Cardiac fibroblast (primary cell): Measurements from ENCODE around the gene HS6ST3.

Experiments
- DNase-seq, 2 donors: peaks; one replicate each; pipeline versions ENCODE4 v3.0.0 to v3.0.0-alpha.2; 2010; ENCODE audit warnings: low read depth in 2 of 2
- H3K4me3 ChIP-seq, 2 donors: replicated peaks in 1 of 2; 1 replicate in 1 of 2; 2 replicates in 1 of 2; pipeline ENCODE4 v1.5.1; 2011; ENCODE audit warnings: low read depth in 2 of 2, low read length in 2 of 2, mild to moderate bottlenecking in 2 of 2, moderate library complexity in 1 of 2
- TF ChIP-seq, protein P1 (sequence below): IDR thresholded peaks from one replicate; pipeline ENCODE4 v1.5.1; 2011; ENCODE audit warnings: low read depth, mild to moderate bottlenecking, low read length, inconsistent platforms

HS6ST3 gene

DNA sequence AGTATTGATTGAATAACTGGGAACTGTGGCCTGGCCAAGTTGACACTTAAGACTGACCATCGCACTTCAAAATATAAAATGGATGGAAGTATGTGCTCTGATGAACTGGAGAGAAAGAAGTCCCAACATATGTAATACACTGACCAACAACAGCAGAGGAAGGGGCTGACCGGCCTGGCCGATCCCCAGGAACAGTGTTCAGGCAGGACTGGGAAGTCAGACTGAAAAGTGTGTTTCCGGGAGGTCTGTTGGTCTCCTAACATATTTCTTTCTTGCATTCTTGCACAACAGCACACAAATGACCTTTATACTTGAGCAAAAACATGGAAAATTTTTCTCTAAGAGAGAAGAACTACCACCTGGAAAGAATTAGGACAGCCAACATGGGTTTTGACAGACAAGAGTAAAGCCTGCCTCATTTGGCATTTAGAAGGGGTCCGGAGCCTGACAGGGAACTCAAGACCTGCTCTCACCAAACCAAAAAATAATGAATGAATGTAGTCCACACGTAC lies 606.5 kb downstream of the HS6ST3 start:
- DNase-seq = no peak
- no peak overlapping the region for H3K4me3 ChIP-seq
- TF ChIP-seq, protein P1, sequence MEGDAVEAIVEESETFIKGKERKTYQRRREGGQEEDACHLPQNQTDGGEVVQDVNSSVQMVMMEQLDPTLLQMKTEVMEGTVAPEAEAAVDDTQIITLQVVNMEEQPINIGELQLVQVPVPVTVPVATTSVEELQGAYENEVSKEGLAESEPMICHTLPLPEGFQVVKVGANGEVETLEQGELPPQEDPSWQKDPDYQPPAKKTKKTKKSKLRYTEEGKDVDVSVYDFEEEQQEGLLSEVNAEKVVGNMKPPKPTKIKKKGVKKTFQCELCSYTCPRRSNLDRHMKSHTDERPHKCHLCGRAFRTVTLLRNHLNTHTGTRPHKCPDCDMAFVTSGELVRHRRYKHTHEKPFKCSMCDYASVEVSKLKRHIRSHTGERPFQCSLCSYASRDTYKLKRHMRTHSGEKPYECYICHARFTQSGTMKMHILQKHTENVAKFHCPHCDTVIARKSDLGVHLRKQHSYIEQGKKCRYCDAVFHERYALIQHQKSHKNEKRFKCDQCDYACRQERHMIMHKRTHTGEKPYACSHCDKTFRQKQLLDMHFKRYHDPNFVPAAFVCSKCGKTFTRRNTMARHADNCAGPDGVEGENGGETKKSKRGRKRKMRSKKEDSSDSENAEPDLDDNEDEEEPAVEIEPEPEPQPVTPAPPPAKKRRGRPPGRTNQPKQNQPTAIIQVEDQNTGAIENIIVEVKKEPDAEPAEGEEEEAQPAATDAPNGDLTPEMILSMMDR = no peak

DNA sequence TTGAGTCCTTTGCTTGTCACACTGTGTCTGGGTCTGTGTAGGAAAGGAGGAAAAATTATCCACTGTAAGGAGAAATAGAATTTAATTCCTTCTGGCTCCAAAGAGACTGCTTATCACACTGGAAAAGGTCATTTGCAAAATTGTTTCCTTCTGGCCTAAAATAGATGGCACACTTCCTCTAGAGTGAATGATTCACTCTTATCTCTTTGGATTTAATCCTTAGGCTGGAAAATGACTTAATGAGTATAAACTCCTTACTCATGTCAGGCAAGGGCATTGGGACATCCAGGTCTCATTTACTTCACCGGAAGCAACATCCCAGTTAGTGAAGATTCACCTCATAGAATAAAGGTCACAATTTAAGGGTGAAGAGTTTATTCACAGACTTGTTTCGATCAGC lies 610.8 kb downstream of the HS6ST3 start:
- TF ChIP-seq, protein P1 = no peak
- peak in 1 of 2 donors; percentile 17 for DNase-seq
- no peak overlapping the region for H3K4me3 ChIP-seq

- TF ChIP-seq, protein P1 = no peak
- H3K4me3 ChIP-seq = no peak overlapping the region
- no peak for DNase-seq
Observed at GRCh38 chr13:96707146-96707545, 617.2 kb downstream of the HS6ST3 start.

DNA sequence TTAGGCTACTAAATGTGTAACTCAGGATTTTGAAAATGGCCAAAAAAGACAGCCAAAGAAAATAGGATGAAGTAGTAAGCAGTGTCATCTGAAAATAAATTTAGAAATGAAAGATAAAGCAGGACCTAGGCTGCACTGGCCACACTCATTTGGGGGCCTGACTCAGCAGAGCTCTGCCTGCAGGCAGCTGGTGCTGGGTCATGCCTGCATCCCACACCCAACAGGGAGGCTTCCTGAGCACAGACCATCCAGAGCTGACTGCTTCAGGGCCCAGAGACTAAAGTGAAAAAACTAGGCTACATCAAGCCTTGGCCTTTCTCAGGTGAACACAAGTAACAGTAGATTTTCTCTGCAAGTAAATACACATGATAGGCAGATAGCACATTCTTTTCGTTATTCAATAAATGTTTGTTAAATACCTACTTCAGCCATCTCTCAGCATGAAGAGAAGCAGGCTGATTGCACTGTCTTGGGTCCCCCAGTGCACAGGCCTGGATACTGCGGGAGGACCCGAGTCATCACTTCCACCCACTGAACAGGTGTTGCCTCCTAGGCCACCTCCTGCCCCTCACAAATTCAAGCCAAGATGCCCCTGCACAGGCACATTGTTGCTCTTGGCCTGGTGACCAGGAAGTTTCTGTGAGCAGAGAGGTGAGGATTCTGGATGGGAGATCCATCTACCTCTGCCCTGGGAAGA lies 620.4 kb downstream of the HS6ST3 start:
- peak in 1 of 2 donors; percentile 9 for DNase-seq
- no peak overlapping the region for H3K4me3 ChIP-seq
- TF ChIP-seq, protein P1 = no peak

- H3K4me3 ChIP-seq = no peak overlapping the region
- TF ChIP-seq, protein P1 = no peak
Observed at GRCh38 chr13:96720446-96720845, 630.5 kb downstream of the HS6ST3 start.

DNA sequence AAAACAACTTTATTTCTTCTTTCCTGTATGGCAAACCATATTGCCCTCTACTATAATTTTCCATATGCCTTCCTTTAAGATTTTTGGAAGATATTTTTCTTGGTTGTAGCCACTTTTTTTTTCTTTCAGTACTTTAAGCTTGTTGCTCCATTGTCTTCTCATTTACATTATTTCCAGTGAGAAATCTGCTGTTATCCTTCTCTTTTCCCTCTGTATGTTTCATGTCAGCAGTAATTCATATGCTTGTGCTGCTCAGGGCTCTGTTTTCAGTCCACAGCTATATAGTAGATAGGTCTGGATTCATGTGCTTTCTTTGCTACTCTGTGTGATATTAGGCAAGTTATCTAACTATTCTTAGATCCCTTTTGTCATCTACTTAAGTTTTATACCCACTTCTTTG lies 636.7 kb downstream of the HS6ST3 start:
- no peak overlapping the region for H3K4me3 ChIP-seq
- TF ChIP-seq, protein P1 = no peak
- DNase-seq = no peak

More at GRCh38 chr13:96720446-96720845, 630.5 kb downstream of the HS6ST3 start:
- DNase-seq = no peak
